ENCODE measurements around the gene ZNF813.

GRCh38 chr19:53424968-53425597, 42.5 kb upstream of the ZNF813 start:
- TF ChIP-seq ZNF133 (tag by site-specific recombination; IDR thresholded peaks at IDR 0.05) (no peak), GFI1B (tag by site-specific recombination; IDR thresholded peaks at IDR 0.05) (no peak)
- TF ChIP-seq, protein P1, sequence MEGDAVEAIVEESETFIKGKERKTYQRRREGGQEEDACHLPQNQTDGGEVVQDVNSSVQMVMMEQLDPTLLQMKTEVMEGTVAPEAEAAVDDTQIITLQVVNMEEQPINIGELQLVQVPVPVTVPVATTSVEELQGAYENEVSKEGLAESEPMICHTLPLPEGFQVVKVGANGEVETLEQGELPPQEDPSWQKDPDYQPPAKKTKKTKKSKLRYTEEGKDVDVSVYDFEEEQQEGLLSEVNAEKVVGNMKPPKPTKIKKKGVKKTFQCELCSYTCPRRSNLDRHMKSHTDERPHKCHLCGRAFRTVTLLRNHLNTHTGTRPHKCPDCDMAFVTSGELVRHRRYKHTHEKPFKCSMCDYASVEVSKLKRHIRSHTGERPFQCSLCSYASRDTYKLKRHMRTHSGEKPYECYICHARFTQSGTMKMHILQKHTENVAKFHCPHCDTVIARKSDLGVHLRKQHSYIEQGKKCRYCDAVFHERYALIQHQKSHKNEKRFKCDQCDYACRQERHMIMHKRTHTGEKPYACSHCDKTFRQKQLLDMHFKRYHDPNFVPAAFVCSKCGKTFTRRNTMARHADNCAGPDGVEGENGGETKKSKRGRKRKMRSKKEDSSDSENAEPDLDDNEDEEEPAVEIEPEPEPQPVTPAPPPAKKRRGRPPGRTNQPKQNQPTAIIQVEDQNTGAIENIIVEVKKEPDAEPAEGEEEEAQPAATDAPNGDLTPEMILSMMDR (tag by site-specific recombination; IDR thresholded peaks at IDR 0.05) = no peak

Measured in HEK293 (cell line).